Measurements from ENCODE around the gene PSME4.

DNA sequence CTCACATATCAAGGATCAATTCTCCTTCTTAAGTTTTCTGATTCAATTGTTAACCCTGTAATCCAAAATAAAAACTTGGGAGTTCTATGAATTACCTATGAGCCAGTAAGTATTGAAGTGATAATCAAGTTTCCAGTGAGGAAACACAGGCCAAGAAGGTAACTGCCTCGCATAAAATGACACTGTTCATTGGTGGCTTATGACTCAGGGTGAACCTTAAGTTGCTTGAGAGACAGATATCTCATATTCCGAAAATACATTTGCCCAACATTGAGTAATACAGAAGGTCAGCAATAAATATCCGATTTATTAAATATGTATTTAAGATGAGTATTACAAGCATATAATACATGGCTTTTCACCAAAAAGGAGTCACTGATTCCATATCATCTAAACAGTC lies 31.9 kb downstream of the PSME4 start:
- TF ChIP-seq CTCF (IDR thresholded peaks at IDR 0.05) (no peak), EZH2 (IDR thresholded peaks at IDR 0.05; ENCODE audit: borderline replicate concordance, insufficient read depth, low read depth, low read length, poor library complexity, severe bottlenecking) (no peak)
